Left kidney (tissue), 8 donors: ENCODE data around the gene TMEM127. TPM values are rescaled to one million over a fixed set of nuclear protein-coding genes. Genes with fewer than 3 reads are reported as not detected.
"Not testable (repeated sequence)": the region's sequence is repeated elsewhere in the genome, so short reads cannot be mapped to it uniquely, and the experiment has no call there.

ENCODE experiments used
- DNase-seq: peaks from one replicate; pipeline ENCODE4 v3.0.0-alpha.2; 2013
- long read RNA-seq, 8 donors: transcript quantifications; one replicate each; lab custom pipeline, GENCODE V29; 2026
- polyA plus RNA-seq: library from polyadenylated mRNA; unstranded; fragments of 120-200 nt; gene quantifications from one replicate; pipeline ENCODE4 v1.2.1, GENCODE V29; 2013; ENCODE audit not compliant: insufficient read length

The TMEM127 gene, protein sequence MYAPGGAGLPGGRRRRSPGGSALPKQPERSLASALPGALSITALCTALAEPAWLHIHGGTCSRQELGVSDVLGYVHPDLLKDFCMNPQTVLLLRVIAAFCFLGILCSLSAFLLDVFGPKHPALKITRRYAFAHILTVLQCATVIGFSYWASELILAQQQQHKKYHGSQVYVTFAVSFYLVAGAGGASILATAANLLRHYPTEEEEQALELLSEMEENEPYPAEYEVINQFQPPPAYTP
- polyA plus RNA-seq, result 41.2 TPM
- long read RNA-seq, donor 1, full-length matches to known transcripts, result 26 of 36 reads
- long read RNA-seq, donor 1, partial matches to known transcripts, result 10 of 36 reads
- long read RNA-seq, donor 1, other reads (novel, unspliced or antisense), result 0 of 36 reads
- long read RNA-seq, donor 2, full-length matches to known transcripts, result 20 of 89 reads
- long read RNA-seq, donor 2, partial matches to known transcripts, result 26 of 89 reads
- long read RNA-seq, donor 2, other reads (novel, unspliced or antisense), result 43 of 89 reads
- long read RNA-seq, donor 3, full-length matches to known transcripts, result 13 of 19 reads
- long read RNA-seq, donor 3, partial matches to known transcripts, result 6 of 19 reads
- long read RNA-seq, donor 3, other reads (novel, unspliced or antisense), result 0 of 19 reads
- long read RNA-seq, donor 4, result 0 reads
- long read RNA-seq, donor 5, full-length matches to known transcripts, result 12 of 12 reads
- long read RNA-seq, donor 5, partial matches to known transcripts, result 0 of 12 reads
- long read RNA-seq, donor 5, other reads (novel, unspliced or antisense), result 0 of 12 reads
- long read RNA-seq, donor 6, full-length matches to known transcripts, result 10 of 18 reads
- long read RNA-seq, donor 6, partial matches to known transcripts, result 8 of 18 reads
- long read RNA-seq, donor 6, other reads (novel, unspliced or antisense), result 0 of 18 reads
- long read RNA-seq, donor 7, full-length matches to known transcripts, result 19 of 19 reads
- long read RNA-seq, donor 7, partial matches to known transcripts, result 0 of 19 reads
- long read RNA-seq, donor 7, other reads (novel, unspliced or antisense), result 0 of 19 reads
- long read RNA-seq, donor 8, full-length matches to known transcripts, result 6 of 6 reads
- long read RNA-seq, donor 8, partial matches to known transcripts, result 0 of 6 reads
- long read RNA-seq, donor 8, other reads (novel, unspliced or antisense), result 0 of 6 reads

- peak; percentile 97 for DNase-seq
Observed at GRCh38 chr2:96265840-96266679, at the start of gene TMEM127, which contains the start of gene CIAO1. TMEM127 (minus strand) TSS chr2:96265997; CDS start chr2:96265381, 616 bp downstream. CIAO1 (plus strand) TSS chr2:96266225; CDS start chr2:96266351, 126 bp downstream.

DNA sequence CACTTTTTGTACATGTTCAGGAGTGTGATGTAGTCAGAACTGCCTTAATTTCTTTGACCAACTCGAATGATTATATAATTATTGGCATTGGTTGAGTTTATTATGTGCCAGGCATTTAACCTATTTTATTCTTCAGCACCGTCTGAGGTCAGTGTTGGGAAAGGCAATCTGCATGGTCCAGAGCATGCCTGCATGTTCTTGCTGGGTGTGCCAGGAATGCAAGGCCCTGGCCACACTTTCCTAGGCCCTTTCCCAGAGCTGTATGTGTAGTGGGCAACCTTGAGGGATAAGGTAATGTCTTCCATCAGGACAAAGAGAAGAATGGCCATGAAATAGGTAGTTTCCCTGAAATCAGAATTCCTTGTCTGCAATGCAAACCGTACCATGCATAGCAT is 49.2 kb upstream of the TMEM127 start:
- DNase-seq, result no peak

DNA sequence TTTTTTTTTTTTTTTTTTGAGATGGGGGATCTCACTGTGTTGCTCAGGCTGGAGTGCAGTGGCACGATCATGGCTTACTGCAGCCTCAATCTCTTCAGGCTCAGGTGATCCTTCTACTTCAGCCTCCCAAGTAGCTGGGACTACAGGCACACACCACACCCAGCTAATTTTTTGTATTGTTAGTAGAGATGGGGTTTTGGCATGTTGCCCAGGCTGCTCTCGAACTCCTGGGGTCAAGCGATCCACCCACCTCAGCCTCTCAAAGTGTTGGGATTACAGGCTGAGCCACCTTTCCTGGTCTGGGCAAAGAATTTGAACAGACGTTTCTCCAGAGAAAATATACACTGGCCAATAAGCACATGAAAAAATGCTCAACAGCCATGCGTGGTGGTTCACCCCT is 42.5 kb upstream of the TMEM127 start:
- no peak for DNase-seq

- DNase-seq, result no peak
Observed at GRCh38 chr2:96306370-96306769, 40.6 kb upstream of the TMEM127 start.

DNA sequence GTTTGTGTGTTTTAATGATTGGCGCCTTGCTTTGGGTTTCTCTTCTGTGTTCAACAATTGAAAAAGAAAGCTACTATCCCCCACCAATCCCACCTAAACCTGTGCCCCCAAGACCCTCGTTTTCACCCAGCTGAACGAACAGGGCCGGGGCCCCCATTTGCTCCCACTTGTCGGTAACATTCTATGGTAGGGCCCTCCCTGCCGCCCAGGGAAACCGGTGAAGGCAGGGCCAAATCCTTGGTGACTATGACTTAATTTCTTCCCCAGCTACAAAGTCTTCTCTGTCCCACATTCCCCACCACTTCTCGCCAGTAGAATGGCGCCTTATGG is 40.1 kb upstream of the TMEM127 start:
- DNase-seq, result no peak

DNA sequence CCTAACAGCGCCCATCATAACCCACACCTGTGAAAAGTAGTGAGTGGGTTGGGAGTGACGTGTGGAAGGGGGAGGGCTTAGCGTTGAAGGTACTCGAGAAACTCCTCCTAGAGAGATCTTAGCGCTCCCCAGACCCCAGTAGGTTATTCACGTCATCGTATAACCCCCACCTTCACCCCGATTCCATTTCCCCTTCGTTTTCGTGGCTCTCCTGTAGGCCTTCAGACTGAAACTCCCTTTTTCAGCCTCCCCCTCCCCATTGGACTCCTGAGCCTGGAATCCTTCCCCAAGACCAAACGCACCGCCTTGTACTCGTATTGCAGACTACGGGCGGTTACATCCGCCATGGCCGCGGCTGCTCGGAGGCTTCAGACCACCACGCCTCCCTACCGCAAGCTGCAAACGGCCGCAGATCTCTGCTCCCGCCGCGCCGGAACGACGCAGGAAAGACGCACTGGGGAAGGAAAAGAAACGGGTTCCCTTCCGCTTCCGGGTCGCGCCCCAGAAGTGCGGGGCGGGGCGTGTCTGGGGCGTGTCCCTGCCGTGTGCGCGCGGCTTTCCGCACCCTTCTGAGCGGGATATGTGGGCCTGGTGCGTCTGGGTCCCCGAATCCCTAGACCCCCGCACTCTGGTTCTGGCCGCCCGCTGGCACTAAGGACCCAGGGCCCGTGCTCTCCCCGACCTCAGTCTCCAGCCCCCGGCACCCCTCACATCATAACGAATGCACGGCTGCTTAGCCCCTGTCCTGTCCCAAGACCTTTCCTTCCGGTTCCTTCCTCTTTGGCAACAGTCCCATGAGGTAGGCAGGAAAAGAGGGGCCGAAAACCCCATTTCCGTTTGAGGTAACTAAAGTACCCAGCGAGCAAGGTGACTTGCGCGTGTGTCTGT is 39.5 kb upstream of the TMEM127 start, which contains the start of gene SNRNP200:
Gene SNRNP200, minus strand, starts transcription at position 456 of the 888 bp plus-strand sequence. Its CDS starts 109 bp downstream, at position 347.
- peak; percentile 80 for DNase-seq

DNA sequence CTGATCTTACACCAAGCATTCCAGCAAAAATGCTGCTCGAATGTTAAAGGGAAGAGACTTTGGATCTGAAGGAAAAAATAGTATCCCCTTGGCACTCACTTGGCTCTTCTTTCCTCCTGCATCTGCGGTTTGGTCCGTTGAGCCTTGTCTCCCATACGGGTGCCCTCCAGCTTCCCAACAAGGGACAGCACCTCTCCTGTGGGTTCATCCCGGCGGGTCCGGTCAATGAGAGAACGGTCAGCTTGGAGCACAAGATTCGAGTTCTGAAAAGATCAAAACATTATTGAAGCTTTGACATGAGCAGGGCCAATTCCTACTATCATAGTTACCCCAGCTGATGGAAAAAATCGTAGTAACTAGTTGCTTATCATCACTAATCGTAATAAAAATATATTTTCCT is 38.8 kb upstream of the TMEM127 start:
- no peak for DNase-seq

- DNase-seq, result no peak
Observed at GRCh38 chr2:96301865-96302264, 36.1 kb upstream of the TMEM127 start.

- DNase-seq, result no peak
Observed at GRCh38 chr2:96296925-96297324, 31.1 kb upstream of the TMEM127 start.

- DNase-seq, result not testable (repeated sequence)
Observed at GRCh38 chr2:96294271-96294670, 28.5 kb upstream of the TMEM127 start.

DNA sequence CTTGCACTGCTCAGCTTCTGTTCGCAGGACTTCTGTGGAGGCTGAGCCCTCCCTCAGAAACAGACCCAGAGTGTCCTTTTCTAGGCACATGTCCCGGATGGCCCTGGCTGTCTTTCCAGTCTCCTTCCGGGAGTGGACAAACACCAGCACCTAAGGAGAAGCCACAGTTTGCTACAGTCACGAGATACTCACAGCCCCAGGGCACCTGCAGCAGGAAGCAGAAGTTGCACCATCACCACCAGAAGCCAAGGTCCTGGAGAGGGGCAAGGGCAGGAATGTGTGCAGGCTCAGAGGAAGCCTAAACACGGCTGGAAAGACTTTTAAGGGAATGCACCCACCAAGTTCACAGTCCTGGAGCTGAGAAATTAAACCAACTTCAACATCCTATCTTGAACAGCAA is 26.0 kb upstream of the TMEM127 start:
- DNase-seq, result no peak

DNA sequence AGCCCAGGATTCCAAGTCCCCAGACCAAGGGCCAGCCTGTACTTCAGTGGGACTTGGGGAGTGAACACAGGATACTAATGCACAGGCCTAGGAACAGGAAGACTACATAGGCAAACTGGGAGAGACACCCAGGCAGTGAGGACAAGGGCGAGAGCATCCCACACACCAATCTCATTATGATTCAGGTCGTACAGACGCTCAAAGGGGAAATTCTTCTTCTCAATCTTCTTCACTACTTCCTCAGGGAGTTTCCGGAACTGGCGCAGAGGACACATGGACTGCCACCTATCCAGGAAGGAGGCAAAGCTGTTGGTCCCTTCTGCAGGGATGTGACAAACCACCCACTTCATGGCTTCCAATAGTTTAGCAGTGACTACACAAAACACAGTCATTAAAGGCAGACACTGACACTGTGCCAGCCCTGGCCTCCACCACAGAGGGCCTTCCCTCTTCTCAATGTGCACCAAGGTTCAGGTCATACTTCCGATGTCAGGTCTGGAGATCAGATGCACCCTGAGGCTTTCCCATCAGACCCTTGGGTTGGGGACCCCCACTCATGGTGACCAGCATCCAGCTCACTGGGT is 21.6 kb upstream of the TMEM127 start:
- no peak for DNase-seq

- no peak for DNase-seq
Observed at GRCh38 chr2:96276787-96277499, 11.1 kb upstream of the TMEM127 start.

- no peak for DNase-seq
Observed at GRCh38 chr2:96274355-96275056, 8.7 kb upstream of the TMEM127 start.

GRCh38 chr2:96273763-96274162 is 8.0 kb upstream of the TMEM127 start:
- DNase-seq, result no peak

GRCh38 chr2:96271995-96272394 is 6.2 kb upstream of the TMEM127 start:
- DNase-seq, result no peak

DNA sequence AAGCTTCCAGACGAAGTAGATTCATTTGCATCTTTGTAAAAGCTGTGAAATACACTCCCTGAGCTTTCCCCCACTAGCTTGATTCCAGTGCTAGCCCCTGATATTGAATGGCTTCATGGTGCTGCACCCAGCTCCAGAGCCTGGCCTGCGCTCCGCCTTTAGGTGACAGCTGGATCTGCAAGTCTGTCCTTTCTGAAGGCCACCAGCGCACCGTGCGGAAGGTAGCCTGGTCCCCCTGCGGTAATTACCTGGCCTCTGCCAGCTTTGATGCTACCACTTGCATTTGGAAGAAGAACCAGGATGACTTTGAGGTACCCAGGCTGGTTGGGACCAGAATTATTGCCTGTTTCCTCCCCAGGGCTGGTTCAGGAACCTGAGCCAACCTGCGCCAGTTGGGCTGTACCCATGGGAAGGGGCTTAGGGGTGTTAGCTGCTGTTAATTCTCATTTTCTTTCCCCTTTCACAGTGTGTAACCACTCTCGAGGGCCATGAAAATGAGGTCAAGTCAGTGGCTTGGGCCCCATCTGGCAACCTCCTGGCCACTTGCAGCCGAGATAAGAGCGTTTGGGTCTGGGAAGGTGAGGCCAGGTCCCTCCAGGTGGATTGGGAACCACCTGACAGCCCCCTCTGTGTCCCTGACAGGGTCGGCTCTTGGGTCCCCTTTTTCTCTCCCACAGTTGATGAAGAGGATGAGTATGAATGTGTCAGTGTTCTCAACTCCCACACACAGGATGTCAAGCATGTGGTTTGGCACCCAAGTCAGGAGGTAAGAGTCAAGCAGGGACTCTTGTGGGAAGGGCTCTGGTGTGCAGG is 1.6 kb upstream of the TMEM127 start:
- DNase-seq, result no peak
